ENCODE data around the gene SCFD2. TPM values are rescaled to one million over a fixed set of nuclear protein-coding genes. Genes with fewer than 3 reads are reported as not detected.
A peak's percentile ranks its signal among the peaks of the same experiment; 100 is the strongest.

SCFD2 gene
- total and polyA plus RNA-seq, 8 donors, result 11.4 to 26.6 (median 13.7) TPM

GRCh38 chr4:53123171-53123570 is 242.7 kb downstream of the SCFD2 start:
- TF ChIP-seq, protein P1, sequence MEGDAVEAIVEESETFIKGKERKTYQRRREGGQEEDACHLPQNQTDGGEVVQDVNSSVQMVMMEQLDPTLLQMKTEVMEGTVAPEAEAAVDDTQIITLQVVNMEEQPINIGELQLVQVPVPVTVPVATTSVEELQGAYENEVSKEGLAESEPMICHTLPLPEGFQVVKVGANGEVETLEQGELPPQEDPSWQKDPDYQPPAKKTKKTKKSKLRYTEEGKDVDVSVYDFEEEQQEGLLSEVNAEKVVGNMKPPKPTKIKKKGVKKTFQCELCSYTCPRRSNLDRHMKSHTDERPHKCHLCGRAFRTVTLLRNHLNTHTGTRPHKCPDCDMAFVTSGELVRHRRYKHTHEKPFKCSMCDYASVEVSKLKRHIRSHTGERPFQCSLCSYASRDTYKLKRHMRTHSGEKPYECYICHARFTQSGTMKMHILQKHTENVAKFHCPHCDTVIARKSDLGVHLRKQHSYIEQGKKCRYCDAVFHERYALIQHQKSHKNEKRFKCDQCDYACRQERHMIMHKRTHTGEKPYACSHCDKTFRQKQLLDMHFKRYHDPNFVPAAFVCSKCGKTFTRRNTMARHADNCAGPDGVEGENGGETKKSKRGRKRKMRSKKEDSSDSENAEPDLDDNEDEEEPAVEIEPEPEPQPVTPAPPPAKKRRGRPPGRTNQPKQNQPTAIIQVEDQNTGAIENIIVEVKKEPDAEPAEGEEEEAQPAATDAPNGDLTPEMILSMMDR (IDR thresholded peaks at IDR 0.05), result no peak

GRCh38 chr4:53122280-53123116 is 243.4 kb downstream of the SCFD2 start:
- no peak overlapping the region for H3K4me3 ChIP-seq
- H3K27ac ChIP-seq, result no peak overlapping the region
- no peak for ATAC-seq
- TF ChIP-seq, protein P1 (IDR thresholded peaks at IDR 0.05), result no peak
- no peaks in the 10 kb centered on the region for H3K4me1 ChIP-seq
- H3K9me3 ChIP-seq, result no peaks in the 10 kb centered on the region
- peak in 1 of 4 donors; percentile 42 for DNase-seq
- intact Hi-C loops (cut with DNase I), result no loop called here
- no peaks in the 10 kb centered on the region for H3K27me3 ChIP-seq
- H3K36me3 ChIP-seq, result no peaks in the 10 kb centered on the region

More at GRCh38 chr4:53123171-53123570, 242.7 kb downstream of the SCFD2 start:
- no peak for ATAC-seq
- H3K27ac ChIP-seq, result no peak overlapping the region
- intact Hi-C loops (cut with DNase I), result no loop called here
- no peaks in the 10 kb centered on the region for H3K36me3 ChIP-seq
- no peaks in the 10 kb centered on the region for H3K9me3 ChIP-seq
- H3K4me3 ChIP-seq, result no peak overlapping the region
- no peak for DNase-seq
- H3K27me3 ChIP-seq, result no peaks in the 10 kb centered on the region
- H3K4me1 ChIP-seq, result no peaks in the 10 kb centered on the region

DNA sequence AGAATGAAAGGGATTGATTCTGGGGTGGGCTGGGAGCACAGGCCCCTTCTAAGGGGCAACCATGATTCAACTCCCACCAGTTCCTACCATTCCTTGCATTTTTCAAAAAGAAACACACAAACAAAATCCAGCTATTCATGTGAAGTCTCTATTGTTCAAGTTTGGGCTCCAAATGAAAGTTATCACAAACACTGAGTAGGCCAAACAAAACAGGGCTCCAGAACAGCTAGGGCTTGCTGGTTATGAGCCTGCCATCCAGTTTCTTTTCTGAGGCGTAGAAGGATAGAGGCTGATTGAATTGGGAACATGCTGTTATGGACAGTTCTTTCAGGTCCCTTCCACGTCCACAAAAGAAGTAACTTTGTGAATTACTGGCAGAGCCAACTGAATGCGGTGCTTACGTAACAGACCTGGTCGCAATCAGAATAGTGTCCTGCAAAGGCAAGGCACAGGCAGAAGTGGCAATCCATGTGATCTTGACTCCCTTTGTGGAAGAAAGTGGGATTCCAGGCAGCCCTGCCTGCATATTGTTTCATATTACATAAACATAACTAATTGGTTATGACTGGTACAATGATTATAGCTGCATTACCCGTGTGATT is 244.5 kb downstream of the SCFD2 start:
- intact Hi-C loops (cut with DNase I), result no loop called here
- TF ChIP-seq, protein P1 (IDR thresholded peaks at IDR 0.05), result no peak
- no peak for ATAC-seq

DNA sequence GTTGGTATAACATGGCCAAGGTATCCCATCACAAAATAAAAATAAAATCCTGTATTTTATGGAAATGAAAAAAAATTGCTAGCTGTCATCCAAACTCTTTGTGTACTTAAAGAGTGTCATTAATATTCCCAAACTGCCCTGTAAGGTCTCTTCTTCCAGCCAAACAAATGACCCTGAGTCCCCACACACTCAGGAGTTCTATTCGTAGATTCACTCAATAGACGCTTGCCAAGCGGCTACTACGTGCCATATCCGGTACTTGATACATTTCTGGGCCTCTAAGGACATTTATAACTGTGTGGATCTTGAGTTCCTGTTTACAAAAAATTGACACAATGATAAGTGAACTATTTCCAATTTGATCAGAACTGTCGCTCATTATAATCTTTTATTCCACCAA is 245.1 kb downstream of the SCFD2 start:
- DNase-seq, result no peak
- TF ChIP-seq, protein P1 (IDR thresholded peaks at IDR 0.05), result no peak
- H3K36me3 ChIP-seq, result no peaks in the 10 kb centered on the region
- H3K9me3 ChIP-seq, result no peaks in the 10 kb centered on the region
- intact Hi-C loops (cut with DNase I), result no loop called here
- no peak overlapping the region for H3K4me3 ChIP-seq
- no peaks in the 10 kb centered on the region for H3K4me1 ChIP-seq
- no peak for ATAC-seq
- no peak overlapping the region for H3K27ac ChIP-seq
- H3K27me3 ChIP-seq, result no peaks in the 10 kb centered on the region

More for the DNA sequence above, 244.5 kb downstream of the SCFD2 start:
- no peaks in the 10 kb centered on the region for H3K4me1 ChIP-seq
- H3K27ac ChIP-seq, result no peak overlapping the region
- no peak overlapping the region for H3K4me3 ChIP-seq
- DNase-seq, result no peak
- no peaks in the 10 kb centered on the region for H3K9me3 ChIP-seq
- H3K27me3 ChIP-seq, result no peaks in the 10 kb centered on the region
- no peaks in the 10 kb centered on the region for H3K36me3 ChIP-seq

- intact Hi-C loops (cut with DNase I), result no loop called here
- H3K36me3 ChIP-seq, result no peaks in the 10 kb centered on the region
- TF ChIP-seq, protein P1 (IDR thresholded peaks at IDR 0.05), result no peak
- no peaks in the 10 kb centered on the region for H3K27me3 ChIP-seq
- H3K9me3 ChIP-seq, result no peaks in the 10 kb centered on the region
- H3K27ac ChIP-seq, result no peak overlapping the region
- no peaks in the 10 kb centered on the region for H3K4me1 ChIP-seq
- no peak overlapping the region for H3K4me3 ChIP-seq
- DNase-seq, result no peak
- peak; percentile 60 for ATAC-seq
These were observed 246.2 kb downstream of the SCFD2 start for GRCh38 chr4:53119680-53120079.

Measured in left lung (tissue), 10 donors.